ENCODE results near the gene WDR1. TPM values are rescaled to one million over a fixed set of nuclear protein-coding genes. Genes with fewer than 3 reads are reported as not detected.

Gene WDR1
- total RNA-seq, 1 donor from 2014 or later, result 161 TPM

DNA sequence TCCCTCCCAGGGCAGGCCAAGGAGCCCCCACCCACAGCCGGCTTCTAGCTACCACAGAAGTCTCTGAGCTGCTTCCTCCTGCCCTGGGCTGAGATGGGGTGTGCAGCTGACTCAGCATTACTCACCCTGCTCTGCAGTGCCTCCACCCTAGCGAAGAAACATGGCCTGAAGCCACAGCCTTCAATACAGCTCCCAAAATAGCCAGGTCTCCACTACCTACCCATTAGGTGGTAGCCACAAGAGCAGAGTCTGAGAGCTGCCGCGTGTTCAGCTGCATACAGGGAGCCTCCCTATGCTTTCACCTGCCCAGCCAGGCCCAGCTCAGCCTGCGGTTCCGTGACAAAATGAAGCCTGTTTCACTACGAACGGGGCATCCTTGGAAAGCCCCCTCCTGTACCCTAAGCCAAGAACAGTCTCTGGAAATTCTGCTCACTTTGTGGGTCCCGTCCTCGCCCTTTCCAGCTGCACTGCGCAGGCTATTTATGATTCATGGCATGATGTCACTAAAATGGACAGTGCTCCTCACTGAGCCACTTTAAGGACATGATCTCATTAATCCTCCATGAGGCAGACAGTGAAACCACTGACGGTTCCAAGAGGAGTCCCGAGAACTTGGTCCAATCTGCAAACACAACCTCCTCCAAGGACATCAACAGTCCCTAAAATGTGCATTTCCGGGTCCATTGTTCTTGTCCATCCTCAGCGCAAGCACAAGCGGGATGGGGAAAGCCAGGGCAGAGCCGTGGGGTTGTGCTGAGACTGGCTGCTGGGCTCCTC lies 20.2 kb downstream of the WDR1 start:
- peak overlapping the region; percentile 59 for H3K27ac Mint-ChIP-seq (ENCODE audit: unreplicated experiment)
- peaks cover 4% of the 10 kb centered on the region for H3K9me3 Mint-ChIP-seq (ENCODE audit: unreplicated experiment)
- DNase-seq, result no peak
- TF ChIP-seq CTCF (IDR thresholded peaks at IDR 0.05; ENCODE audit: partially characterized antibody, unreplicated experiment), result no peak
- H3K4me1 Mint-ChIP-seq (ENCODE audit: low read depth, unreplicated experiment), result peaks cover 30% of the 10 kb centered on the region
- peak overlapping the region; percentile 49 for H3K4me3 Mint-ChIP-seq (ENCODE audit: unreplicated experiment)
- H3K27me3 Mint-ChIP-seq (ENCODE audit: unreplicated experiment), result peaks cover 8% of the 10 kb centered on the region
- H3K36me3 Mint-ChIP-seq (ENCODE audit: unreplicated experiment), result peaks cover 4% of the 10 kb centered on the region

DNA sequence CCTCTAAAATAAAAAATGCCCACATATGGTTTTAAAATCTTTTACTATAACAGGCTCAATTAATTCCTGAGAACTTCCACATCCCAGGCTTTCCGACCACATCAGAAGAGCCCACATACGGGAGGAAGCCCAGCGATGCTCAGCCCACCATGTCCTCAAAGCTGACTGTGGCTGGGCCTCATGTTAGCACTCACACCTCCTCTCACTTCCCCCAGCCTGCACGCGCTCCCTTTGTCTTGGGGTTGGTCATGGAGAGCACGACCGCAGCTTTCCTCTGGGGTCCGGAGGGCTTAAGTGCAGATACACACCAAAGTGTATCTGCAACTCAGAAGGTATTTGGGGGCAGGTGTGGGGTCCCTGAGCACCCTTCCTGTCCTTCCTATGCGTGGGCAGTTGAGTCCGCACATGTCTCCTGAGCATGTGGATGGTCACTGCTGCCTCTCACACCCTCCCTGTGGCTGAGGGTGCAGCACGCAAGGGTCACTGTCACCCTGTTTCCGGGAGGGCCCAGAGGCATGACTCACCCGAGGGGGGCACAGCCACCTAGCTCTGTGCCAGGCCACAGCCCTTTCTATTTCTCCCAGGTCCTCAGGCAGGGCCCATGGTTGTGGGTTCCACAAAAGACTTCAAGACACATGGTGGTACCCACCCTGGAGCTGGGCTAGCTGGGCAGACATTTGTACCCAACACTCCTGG lies 21.2 kb downstream of the WDR1 start:
- H3K9me3 Mint-ChIP-seq (ENCODE audit: unreplicated experiment), result peaks cover 5% of the 10 kb centered on the region
- TF ChIP-seq CTCF (IDR thresholded peaks at IDR 0.05; ENCODE audit: partially characterized antibody, unreplicated experiment), result no peak
- no peak overlapping the region for H3K4me3 Mint-ChIP-seq (ENCODE audit: unreplicated experiment)
- no peak for DNase-seq
- H3K27me3 Mint-ChIP-seq (ENCODE audit: unreplicated experiment), result peaks cover 8% of the 10 kb centered on the region
- H3K4me1 Mint-ChIP-seq (ENCODE audit: low read depth, unreplicated experiment), result peaks cover 27% of the 10 kb centered on the region
- H3K36me3 Mint-ChIP-seq (ENCODE audit: unreplicated experiment), result peaks cover 4% of the 10 kb centered on the region
- H3K27ac Mint-ChIP-seq (ENCODE audit: unreplicated experiment), result no peak overlapping the region

DNA sequence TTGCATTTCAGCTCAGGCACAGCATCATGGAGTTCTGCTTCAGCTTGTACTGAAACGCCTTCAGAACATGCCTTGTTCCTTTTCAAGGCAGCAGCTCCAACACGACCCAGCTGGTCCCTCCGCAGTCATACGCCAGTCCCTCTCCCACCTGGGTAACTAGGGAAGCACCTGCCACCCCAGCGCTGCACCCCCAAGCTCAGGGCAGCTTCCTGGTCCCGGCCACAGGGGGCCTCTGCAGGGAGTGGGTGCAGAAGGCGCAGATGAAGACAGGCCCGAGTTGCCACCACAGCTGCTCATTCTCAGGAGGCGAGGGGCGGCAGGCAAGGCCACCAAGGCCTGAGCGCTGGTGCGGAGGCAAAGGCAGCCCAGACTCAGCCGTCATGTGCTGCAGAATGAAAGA lies 21.8 kb downstream of the WDR1 start:
- Mint-ChIP-seq H3K36me3 (ENCODE audit: unreplicated experiment) (peaks cover 4% of the 10 kb centered on the region), H3K27ac (ENCODE audit: unreplicated experiment) (no peak overlapping the region), H3K4me1 (ENCODE audit: low read depth, unreplicated experiment) (peaks cover 26% of the 10 kb centered on the region), H3K4me3 (ENCODE audit: unreplicated experiment) (no peak overlapping the region), H3K9me3 (ENCODE audit: unreplicated experiment) (peaks cover 5% of the 10 kb centered on the region), H3K27me3 (ENCODE audit: unreplicated experiment) (peaks cover 8% of the 10 kb centered on the region)
- TF ChIP-seq CTCF (IDR thresholded peaks at IDR 0.05; ENCODE audit: partially characterized antibody, unreplicated experiment), result no peak
- DNase-seq, result no peak

DNA sequence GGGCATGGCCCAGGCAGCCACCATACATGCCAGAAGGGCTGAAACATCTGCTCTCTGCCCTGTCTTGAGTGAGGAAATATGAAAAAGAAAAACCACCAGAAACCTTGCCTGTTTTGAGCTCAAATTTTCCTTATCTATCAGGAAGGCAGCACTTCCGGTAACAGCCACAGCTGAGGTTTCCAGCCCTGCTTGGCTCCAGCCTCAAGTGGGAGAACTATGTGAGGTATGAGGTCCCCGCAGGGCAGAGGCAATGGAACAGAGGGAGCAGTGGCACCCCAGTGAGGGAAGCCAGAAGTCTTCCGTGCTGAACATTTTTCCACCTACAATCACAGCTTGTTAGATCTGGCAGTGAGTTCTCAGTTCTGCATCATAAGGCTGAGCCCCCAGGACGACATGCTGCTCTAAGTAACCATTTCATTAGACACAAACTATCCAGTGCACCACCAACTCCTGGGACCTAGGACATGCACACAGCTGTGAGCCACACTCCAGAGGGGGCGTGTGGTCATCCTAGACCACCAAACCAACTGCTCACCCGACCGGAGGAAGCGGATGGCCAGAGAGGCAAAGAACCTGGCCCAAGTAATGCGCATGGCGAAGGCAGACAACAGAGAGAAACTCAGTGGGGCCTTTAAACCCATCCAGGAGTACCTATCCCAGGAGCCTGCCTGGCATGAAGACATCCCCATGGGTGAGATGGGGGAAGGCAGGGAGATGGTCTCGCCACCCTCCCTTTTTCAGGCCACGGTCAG lies 22.6 kb downstream of the WDR1 start:
- Mint-ChIP-seq H3K27me3 (ENCODE audit: unreplicated experiment) (peaks cover 8% of the 10 kb centered on the region), H3K4me1 (ENCODE audit: low read depth, unreplicated experiment) (peaks cover 26% of the 10 kb centered on the region), H3K9me3 (ENCODE audit: unreplicated experiment) (peaks cover 5% of the 10 kb centered on the region), H3K36me3 (ENCODE audit: unreplicated experiment) (peaks cover 4% of the 10 kb centered on the region), H3K4me3 (ENCODE audit: unreplicated experiment) (peak overlapping the region; percentile 7), H3K27ac (ENCODE audit: unreplicated experiment) (no peak overlapping the region)
- DNase-seq, result no peak
- no peak for TF ChIP-seq CTCF (IDR thresholded peaks at IDR 0.05; ENCODE audit: partially characterized antibody, unreplicated experiment)
